ENCODE measurements around the gene DOCK11.

Gene DOCK11

GRCh38 chrX:118528071-118528737 lies 32.6 kb downstream of the DOCK11 start:
- peak in 1 of 2 donors; percentile 29 for DNase-seq (ENCODE audit: extremely low read depth in 1 of 2, low read depth in 1 of 2)

DNA sequence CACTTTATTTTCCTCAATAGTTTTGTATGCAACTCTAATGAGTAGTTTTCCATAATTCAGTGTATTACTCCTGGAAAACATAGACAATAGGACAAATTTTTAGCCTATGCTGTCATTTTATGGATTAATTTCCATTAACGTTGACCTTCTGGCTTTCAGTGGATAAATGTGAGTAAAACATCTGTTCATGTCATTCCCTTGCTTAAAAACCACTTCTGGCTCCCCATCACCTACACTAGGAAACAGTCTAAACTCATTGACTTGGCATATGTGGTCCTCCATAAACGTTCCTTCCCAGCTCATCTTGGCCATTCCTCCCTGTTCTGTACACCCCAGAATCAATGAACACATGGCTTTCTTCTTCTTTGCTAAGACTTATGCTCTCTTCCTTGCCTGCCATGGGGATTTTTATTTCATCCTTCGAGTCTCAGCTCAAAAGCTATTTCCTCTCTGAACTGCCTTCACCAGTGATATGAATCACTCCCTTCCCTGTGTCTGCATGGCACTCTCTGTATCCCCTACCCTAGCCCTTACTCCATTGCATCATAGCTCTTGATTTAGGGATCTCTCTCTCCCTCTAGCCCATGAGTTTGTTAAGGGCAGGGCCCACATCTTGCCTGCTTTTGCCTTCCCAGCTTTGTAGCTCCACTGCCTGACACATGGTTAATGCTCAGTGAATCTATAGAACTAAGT lies 34.8 kb downstream of the DOCK11 start:
- DNase-seq (ENCODE audit: extremely low read depth in 1 of 2, low read depth in 1 of 2), result no peak

- no peak for DNase-seq (ENCODE audit: extremely low read depth in 1 of 2, low read depth in 1 of 2)
Measured at GRCh38 chrX:118534716-118535493, 39.3 kb downstream of the DOCK11 start.

DNA sequence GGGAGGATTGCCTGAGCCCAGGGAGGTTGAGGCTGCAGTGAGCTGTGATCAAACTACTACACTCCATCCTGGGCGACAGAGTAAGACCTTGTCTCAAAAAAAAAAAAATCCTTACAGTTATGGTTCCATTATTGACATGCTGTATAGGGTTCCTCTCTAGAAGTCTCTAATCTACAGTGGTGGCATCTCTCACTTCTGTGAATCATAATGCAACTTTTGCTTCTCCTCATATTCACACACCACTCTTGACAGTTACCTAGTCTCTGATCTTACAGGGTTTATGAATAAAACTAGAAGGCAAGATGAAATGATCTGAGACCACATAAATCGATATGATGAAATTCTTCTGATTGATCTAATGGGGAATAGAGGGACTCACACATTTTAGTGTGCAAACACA lies 40.6 kb downstream of the DOCK11 start:
- DNase-seq (ENCODE audit: extremely low read depth in 1 of 2, low read depth in 1 of 2), result no peak

DNA sequence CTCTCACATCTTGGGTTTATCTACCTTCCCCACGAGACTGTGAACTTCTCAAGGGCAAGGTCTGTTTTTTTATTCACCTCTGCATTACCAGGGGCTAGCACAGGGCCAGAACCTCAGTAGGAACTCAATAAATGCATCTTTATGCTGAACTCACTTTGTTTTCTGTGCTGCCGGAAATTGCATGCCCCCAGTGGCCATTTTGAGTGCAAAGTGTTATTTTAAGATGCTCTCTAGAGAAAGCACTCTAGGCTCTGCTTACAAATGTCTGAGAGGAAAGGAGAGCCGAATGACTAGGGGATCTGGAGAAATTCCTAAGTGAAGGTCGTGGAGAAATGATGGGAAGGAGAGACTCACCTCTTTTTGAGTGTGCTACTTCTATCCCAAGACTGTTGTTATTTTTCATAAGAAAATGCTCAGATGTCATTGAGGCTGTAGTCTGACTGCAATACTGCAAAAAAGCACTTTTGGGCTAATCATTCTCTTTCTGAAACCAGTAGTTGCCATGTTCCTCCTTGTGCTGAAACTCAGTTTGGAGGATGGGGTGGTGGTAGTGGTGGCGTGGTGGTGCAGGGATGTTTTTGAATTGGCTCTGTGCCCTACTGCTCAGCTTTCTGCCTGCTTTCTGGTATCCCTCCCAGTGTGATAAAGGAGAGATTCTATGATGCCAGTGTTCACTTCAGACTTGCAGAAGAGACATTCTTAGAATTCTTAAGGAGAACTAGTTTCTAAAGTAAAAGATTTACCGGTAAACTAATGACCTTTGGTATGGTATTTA lies 41.3 kb downstream of the DOCK11 start:
- no peak for DNase-seq (ENCODE audit: extremely low read depth in 1 of 2, low read depth in 1 of 2)

- no peak for DNase-seq (ENCODE audit: extremely low read depth in 1 of 2, low read depth in 1 of 2)
Measured at GRCh38 chrX:118538386-118538785, 42.8 kb downstream of the DOCK11 start.

- DNase-seq (ENCODE audit: extremely low read depth in 1 of 2, low read depth in 1 of 2), result no peak
Measured at GRCh38 chrX:118540342-118540741, 44.7 kb downstream of the DOCK11 start.

GRCh38 chrX:118541482-118541881 lies 45.9 kb downstream of the DOCK11 start:
- DNase-seq (ENCODE audit: extremely low read depth in 1 of 2, low read depth in 1 of 2), result no peak

DNA sequence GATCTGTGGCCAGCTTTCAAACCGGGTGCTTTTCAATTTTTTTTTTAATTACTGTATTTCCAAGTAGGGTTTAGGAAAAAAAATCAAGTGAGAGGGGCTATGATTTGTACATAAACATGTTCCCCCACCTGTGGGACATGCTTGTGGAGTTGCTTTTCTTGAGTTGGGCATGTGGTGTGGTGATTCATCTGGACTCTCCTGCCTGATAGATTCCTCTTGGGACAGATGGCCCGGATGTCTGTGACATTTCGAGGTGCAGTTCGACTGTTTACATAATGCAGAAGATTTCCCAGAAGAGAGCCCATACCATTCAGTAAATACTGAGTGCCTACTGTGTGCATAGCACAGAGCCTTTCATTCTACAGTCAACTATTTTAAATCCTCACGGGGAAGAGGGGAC lies 49.9 kb downstream of the DOCK11 start:
- DNase-seq (ENCODE audit: extremely low read depth in 1 of 2, low read depth in 1 of 2), result no peak

GRCh38 chrX:118548841-118549240 lies 53.2 kb downstream of the DOCK11 start:
- DNase-seq (ENCODE audit: extremely low read depth in 1 of 2, low read depth in 1 of 2), result no peak

DNA sequence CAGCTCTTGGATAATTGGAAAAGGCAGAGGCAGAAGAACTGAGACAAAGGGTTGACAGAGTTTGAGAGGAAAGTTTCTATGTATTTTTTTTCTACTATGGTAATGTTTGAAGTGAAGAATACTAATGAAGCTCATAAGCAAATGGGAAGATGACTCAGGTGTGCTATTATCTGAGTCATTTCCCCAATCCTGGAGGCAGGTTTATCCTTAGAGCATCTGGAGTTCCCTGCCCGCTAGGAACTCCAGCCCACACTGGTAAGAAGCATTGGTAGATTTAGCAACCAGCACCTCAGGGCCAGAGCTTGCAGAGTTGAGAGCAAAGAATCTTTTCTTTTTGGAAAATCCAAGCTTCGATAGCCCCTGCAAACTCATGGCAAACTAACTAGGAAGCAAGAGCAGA lies 55.2 kb downstream of the DOCK11 start:
- no peak for DNase-seq (ENCODE audit: extremely low read depth in 1 of 2, low read depth in 1 of 2)

DNA sequence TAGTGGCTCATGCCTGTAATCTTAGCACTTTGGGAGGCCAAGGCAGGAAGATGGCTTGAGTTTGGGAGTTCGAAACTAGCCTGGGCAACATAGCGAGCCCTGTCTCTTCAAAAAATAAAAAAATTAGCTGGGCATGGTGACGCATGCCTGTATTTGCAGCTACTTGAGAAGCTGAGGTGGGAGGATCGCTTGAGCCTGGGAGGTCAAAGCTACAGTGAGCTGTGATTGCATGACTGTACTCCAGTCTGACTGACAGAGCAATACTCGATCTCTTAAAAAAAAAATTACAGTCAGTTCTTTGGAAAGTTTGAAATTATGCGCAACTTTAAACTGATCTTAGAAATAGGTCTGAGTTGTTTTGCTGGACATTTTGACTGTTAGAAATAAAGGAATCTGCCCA lies 55.8 kb downstream of the DOCK11 start:
- no peak for DNase-seq (ENCODE audit: extremely low read depth in 1 of 2, low read depth in 1 of 2)

GRCh38 chrX:118552121-118552900 lies 56.7 kb downstream of the DOCK11 start:
- no peak for DNase-seq (ENCODE audit: extremely low read depth in 1 of 2, low read depth in 1 of 2)

- no peak for DNase-seq (ENCODE audit: extremely low read depth in 1 of 2, low read depth in 1 of 2)
Measured at GRCh38 chrX:118553042-118553710, 57.6 kb downstream of the DOCK11 start.

GRCh38 chrX:118554511-118554910 lies 58.9 kb downstream of the DOCK11 start:
- no peak for DNase-seq (ENCODE audit: extremely low read depth in 1 of 2, low read depth in 1 of 2)

DNA sequence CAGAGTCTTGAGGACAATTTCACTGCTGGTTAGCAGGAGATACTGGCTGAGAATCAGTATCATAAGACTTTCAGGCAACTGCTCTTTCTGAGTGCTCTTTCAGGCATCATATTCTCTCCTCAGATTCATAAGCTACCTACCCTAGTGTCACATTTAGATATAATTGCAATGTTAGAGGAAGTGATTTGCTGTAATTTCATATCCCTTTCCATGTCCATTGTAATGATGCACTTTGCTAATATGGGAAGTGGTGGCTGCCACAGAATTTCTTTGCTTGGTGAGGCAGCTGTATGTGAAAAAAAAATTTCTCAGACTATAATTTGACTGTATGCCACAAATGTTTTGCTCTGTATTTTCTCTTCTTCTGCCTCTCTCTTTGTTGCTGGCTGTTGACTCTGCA lies 63.3 kb downstream of the DOCK11 start:
- no peak for DNase-seq (ENCODE audit: extremely low read depth in 1 of 2, low read depth in 1 of 2)

DNA sequence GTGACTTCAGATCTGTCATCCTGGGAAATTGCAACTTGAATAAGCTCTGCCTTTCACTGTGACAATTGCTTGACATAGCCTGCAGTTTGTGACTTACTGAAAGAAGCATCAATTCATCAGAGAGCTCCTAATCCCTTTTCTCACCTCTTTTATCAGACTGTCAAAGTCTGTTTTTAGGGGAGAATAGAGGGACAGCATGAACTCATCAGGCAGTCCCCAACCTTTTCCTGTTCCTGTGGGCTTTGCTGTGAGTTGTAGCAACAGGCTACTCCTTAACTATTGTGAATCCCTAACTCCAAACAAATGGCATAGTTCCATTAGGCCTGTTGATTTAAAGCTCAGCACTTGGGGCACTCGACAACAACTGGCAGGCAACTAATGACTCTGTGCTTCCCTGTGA lies 64.9 kb downstream of the DOCK11 start:
- DNase-seq (ENCODE audit: extremely low read depth in 1 of 2, low read depth in 1 of 2), result no peak

GRCh38 chrX:118562582-118563164 lies 67.1 kb downstream of the DOCK11 start:
- DNase-seq (ENCODE audit: extremely low read depth in 1 of 2, low read depth in 1 of 2), result no peak

DNA sequence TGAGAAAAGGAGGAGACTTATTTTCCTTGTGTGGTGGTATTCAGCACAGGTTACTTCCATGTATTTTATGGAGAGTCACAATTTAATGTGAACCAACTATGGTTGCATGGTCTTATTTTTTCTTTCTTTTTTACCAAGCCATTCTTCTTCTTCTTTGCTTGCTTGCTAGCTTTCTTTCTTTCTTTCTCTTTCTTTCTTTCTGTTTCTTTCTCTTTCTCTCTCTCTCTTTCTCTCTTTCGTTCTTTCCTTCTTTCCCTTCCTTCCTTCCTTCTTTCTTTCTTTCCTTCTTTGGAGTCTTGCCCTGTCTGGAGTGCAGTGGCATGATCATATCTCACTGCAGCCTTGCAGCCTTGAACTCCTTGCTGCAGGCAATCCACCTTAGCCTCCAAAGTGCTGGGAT lies 68.9 kb downstream of the DOCK11 start:
- DNase-seq (ENCODE audit: extremely low read depth in 1 of 2, low read depth in 1 of 2), result no peak

- no peak for DNase-seq (ENCODE audit: extremely low read depth in 1 of 2, low read depth in 1 of 2)
Measured at GRCh38 chrX:118565853-118566252, 70.2 kb downstream of the DOCK11 start.

All from stimulated activated CD8-positive, alpha-beta memory T cell treated with anti-CD3 and anti-CD28 coated beads, Interleukin-7, amount 100 ng/mL, for 48 hours (primary cell).